ENCODE results near the gene KLC4. TPM values are rescaled to one million over a fixed set of nuclear protein-coding genes. Genes with fewer than 3 reads are reported as not detected.

The KLC4 gene
- total RNA-seq, 3 donors from 2014 or later (not counting 1 experiment from before 2014, with no cell fraction given): 35.9 to 39.4 (median 37.4) TPM

DNA sequence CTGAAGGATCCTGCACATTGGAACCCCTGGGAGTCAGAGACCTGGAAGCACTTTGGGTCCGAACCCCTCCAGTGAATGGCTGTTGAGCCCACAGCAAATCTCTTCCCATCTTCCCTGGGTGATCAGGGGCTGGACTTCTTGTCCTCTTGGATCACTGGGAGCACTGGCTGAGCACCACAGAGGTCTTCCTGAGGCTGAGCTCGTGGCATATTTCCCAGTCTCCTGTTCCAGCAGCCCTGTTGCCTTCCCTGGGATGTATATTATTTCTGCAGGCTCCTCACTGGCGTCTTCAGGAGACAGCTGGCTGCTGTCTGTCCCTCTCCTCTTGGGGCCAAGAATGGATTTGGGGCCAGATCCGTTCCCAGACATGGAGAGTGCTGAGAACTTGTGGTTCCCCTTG, 60.1 kb downstream of the KLC4 start:
- DNase-seq (no peak), ATAC-seq (no peak)
- no peak overlapping the region for H3K4me3 Mint-ChIP-seq
- no peaks in the 10 kb centered on the region for H3K9me3 ChIP-seq (ENCODE audit: control insufficient read depth, insufficient read depth, low read length)
- no peaks in the 10 kb centered on the region for H3K4me1 Mint-ChIP-seq
- H3K4me1 ChIP-seq (ENCODE audit: control insufficient read depth, insufficient read depth, low read length): no peaks in the 10 kb centered on the region
- H3K27ac Mint-ChIP-seq: no peak overlapping the region
- H3K27ac ChIP-seq (ENCODE audit: low read length): no peak overlapping the region
- no peaks in the 10 kb centered on the region for H3K9me3 Mint-ChIP-seq
- intact Hi-C loops (cut with micrococcal nuclease): no loop called here
- no peaks in the 10 kb centered on the region for H3K27me3 Mint-ChIP-seq (ENCODE audit: low read depth in 2 of 2)
- H3K4me3 ChIP-seq (ENCODE audit: low read length): no peak overlapping the region
- no peaks in the 10 kb centered on the region for H3K36me3 ChIP-seq (ENCODE audit: control insufficient read depth, insufficient read depth, low read length)
- H3K27me3 ChIP-seq (ENCODE audit: control insufficient read depth, insufficient read depth, low read length): no peaks in the 10 kb centered on the region
- TF ChIP-seq, protein P1, sequence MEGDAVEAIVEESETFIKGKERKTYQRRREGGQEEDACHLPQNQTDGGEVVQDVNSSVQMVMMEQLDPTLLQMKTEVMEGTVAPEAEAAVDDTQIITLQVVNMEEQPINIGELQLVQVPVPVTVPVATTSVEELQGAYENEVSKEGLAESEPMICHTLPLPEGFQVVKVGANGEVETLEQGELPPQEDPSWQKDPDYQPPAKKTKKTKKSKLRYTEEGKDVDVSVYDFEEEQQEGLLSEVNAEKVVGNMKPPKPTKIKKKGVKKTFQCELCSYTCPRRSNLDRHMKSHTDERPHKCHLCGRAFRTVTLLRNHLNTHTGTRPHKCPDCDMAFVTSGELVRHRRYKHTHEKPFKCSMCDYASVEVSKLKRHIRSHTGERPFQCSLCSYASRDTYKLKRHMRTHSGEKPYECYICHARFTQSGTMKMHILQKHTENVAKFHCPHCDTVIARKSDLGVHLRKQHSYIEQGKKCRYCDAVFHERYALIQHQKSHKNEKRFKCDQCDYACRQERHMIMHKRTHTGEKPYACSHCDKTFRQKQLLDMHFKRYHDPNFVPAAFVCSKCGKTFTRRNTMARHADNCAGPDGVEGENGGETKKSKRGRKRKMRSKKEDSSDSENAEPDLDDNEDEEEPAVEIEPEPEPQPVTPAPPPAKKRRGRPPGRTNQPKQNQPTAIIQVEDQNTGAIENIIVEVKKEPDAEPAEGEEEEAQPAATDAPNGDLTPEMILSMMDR (IDR thresholded peaks at IDR 0.05): no peak
- H3K36me3 Mint-ChIP-seq: no peaks in the 10 kb centered on the region
- WGBS (ENCODE audit: insufficient coverage): 79% methylated on average over 4 of the region's 4 CpGs

DNA sequence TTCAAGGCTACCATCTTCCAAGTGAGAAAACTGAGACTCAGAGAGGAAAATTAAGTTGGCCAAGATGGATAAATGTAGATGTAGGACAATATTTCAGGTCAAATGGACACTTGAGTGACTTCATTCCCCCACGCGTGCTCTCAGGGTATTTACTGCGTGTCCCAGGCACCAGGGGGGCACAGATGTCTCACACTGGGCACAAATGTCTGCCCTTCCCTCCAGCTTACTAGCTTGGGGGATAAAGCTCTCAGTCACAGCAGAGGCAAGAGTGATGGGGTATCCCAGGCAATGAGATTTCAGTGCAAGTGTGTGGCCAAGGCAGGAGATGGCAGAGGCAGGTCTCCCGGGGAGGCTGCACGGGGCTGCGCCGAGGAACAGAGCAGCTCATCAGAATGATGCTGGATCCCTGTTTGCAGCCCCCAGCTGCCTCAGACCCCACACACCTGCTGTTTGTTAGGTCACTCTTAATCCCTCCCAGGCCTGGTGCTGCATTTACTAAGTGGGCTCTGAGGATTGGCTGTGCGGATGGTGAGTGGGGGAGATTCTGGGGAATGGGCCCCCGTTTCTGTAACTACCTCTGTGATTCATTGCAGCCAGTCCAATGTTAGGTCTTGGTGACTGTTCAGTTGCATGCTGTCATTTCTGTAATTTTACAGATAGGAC, 60.8 kb downstream of the KLC4 start:
- Histone ChIP-seq H3K9me3 (ENCODE audit: control insufficient read depth, insufficient read depth, low read length) (no peaks in the 10 kb centered on the region), H3K4me3 (ENCODE audit: low read length) (no peak overlapping the region), H3K27me3 (ENCODE audit: control insufficient read depth, insufficient read depth, low read length) (no peaks in the 10 kb centered on the region), H3K36me3 (ENCODE audit: control insufficient read depth, insufficient read depth, low read length) (no peaks in the 10 kb centered on the region), H3K4me1 (ENCODE audit: control insufficient read depth, insufficient read depth, low read length) (no peaks in the 10 kb centered on the region), H3K27ac (ENCODE audit: low read length) (no peak overlapping the region)
- DNase-seq (no peak), ATAC-seq (no peak)
- TF ChIP-seq, protein P1 (IDR thresholded peaks at IDR 0.05): no peak
- H3K36me3 Mint-ChIP-seq: no peaks in the 10 kb centered on the region
- no peaks in the 10 kb centered on the region for H3K9me3 Mint-ChIP-seq
- no peaks in the 10 kb centered on the region for H3K27me3 Mint-ChIP-seq (ENCODE audit: low read depth in 2 of 2)
- intact Hi-C loops (cut with micrococcal nuclease): no loop called here
- WGBS (ENCODE audit: insufficient coverage): 90% methylated on average over 9 of the region's 9 CpGs
- no peaks in the 10 kb centered on the region for H3K4me1 Mint-ChIP-seq
- H3K4me3 Mint-ChIP-seq: no peak overlapping the region
- no peak overlapping the region for H3K27ac Mint-ChIP-seq

DNA sequence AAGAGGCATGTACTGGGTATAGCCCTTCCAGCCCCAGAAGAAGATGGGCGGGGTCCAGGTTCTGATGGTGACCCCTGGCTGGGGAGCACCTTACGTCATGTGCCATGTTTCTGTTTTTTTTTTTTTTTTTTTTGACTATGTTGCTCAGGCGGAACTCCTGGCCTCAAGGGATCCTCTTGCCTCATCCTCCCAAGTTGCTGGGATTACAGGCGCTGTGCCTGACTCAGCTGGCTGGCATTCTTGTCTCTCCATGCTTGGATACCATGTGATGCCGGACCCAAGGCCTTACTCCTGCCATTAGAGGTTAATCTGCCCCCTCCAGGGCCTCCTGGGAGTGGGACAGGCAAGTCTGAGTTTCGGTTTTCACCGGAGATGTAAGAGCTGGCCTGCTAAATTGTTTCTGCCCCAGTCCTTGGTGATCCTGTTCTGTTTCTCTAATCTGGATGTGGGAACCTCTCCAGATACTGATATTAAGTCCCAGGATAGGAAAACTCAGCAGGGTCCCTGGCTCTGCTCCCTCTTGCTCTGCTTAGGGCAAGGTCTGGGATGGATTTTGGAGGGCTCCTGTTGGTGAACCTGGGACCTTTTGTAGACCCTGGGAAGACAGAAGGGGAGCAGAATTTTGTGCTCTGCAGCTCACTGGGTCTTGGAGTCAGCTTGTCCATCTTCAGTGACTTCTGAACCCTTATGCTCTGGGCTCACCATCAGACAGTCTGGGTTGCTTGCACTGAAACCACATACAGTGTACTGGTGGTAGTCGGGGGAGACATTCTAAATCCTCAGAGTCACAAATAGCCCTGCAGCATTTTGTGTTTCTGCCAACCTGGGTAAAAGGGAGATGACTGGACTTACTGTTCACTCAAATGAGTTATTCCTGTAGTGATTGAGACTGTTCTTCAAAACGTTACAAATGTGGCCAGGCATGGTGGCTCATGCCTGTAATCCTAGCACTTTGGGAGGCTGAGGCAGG, 61.8 kb downstream of the KLC4 start:
- H3K9me3 Mint-ChIP-seq: no peaks in the 10 kb centered on the region
- H3K9me3 ChIP-seq (ENCODE audit: control insufficient read depth, insufficient read depth, low read length): no peaks in the 10 kb centered on the region

More for the DNA sequence above, 61.8 kb downstream of the KLC4 start:
- Mint-ChIP-seq H3K4me1 (no peaks in the 10 kb centered on the region), H3K27me3 (ENCODE audit: low read depth in 2 of 2) (no peaks in the 10 kb centered on the region), H3K36me3 (no peaks in the 10 kb centered on the region), H3K27ac (no peak overlapping the region), H3K4me3 (no peak overlapping the region)
- no peak for DNase-seq
- intact Hi-C loops (cut with micrococcal nuclease): no loop called here
- Histone ChIP-seq H3K36me3 (ENCODE audit: control insufficient read depth, insufficient read depth, low read length) (no peaks in the 10 kb centered on the region), H3K4me1 (ENCODE audit: control insufficient read depth, insufficient read depth, low read length) (no peaks in the 10 kb centered on the region), H3K27me3 (ENCODE audit: control insufficient read depth, insufficient read depth, low read length) (no peaks in the 10 kb centered on the region), H3K27ac (ENCODE audit: low read length) (no peak overlapping the region), H3K4me3 (ENCODE audit: low read length) (no peak overlapping the region)
- no peak for ATAC-seq
- TF ChIP-seq, protein P1 (IDR thresholded peaks at IDR 0.05): no peak
- WGBS (ENCODE audit: insufficient coverage): 81% methylated on average over 9 of the region's 9 CpGs
